H1 (cell line): ENCODE measurements around the gene IGFBP6. TPM values are rescaled to one million over a fixed set of nuclear protein-coding genes. Genes with fewer than 3 reads are reported as not detected.
A peak's percentile ranks its signal among the peaks of the same experiment; 100 is the strongest.

Experiments
- CTCF ChIA-PET: fragments of 300-600 bp; sonication (Branson Sonifier 250); formaldehyde crosslinking; loops from one replicate; lab custom pipeline; 2021; ENCODE audit not compliant: partially characterized antibody; lab: Charles Lee
- POLR2A ChIA-PET: fragments of 300-600 bp; sonication (Branson Sonifier 250); formaldehyde crosslinking; loops from one replicate; lab custom pipeline; 2021; ENCODE audit warnings: inconsistent platforms; ENCODE audit not compliant: partially characterized antibody; lab: Charles Lee
- DNase-seq, 2 experiments: peaks; one replicate each; pipeline versions ENCODE4 v3.0.0 to v3.0.0-alpha.2; 2010 to 2022; ENCODE audit warnings: low spot score in 2 of 2, low read depth in 1 of 2, mixed read lengths in 1 of 2
- FAIRE-seq: peaks from 2 replicates; lab custom pipeline; 2011; peaks lifted over from hg19 to GRCh38; lab: Jason Lieb, UNC
- H2AFZ ChIP-seq: 2 replicates; pipeline ENCODE4 v1.8.1; 2012; ENCODE audit warnings: low read length, inconsistent platforms
- H2AK5ac ChIP-seq: 2 replicates; pipeline ENCODE4 v1.6.1; 2013; ENCODE audit warnings: low read depth, low read length
- H2BK120ac ChIP-seq: replicated peaks from 2 replicates; pipeline ENCODE3; 2013; ENCODE audit warnings: low read depth, low read length, inconsistent platforms
- H2BK12ac ChIP-seq: 2 replicates; pipeline ENCODE4 v1.6.1; 2013; ENCODE audit warnings: low read depth, low read length
- H2BK15ac ChIP-seq: 2 replicates; pipeline ENCODE4 v1.6.1; 2013; ENCODE audit warnings: low read length
- H2BK20ac ChIP-seq: 2 replicates; pipeline ENCODE4 v1.6.1; 2013; ENCODE audit warnings: low read length
- H2BK5ac ChIP-seq: 2 replicates; pipeline ENCODE4 v1.6.1; 2013; ENCODE audit warnings: low read depth, low read length
- H3K14ac ChIP-seq: 2 replicates; pipeline ENCODE4 v1.6.1; 2013; ENCODE audit warnings: inconsistent platforms; ENCODE audit not compliant: insufficient read length
- H3K18ac ChIP-seq: 2 replicates; pipeline ENCODE4 v1.6.1; 2013; ENCODE audit warnings: low read length; ENCODE audit errors: extremely low read depth
- H3K23ac ChIP-seq: 2 replicates; pipeline ENCODE4 v1.6.1; 2013; ENCODE audit warnings: inconsistent platforms; ENCODE audit not compliant: insufficient read length
- H3K23me2 ChIP-seq: 2 replicates; pipeline ENCODE4 v1.6.1; 2013; ENCODE audit warnings: low read depth, low read length
- H3K27ac ChIP-seq: 2 replicates; pipeline ENCODE4 v1.6.1; 2011; ENCODE audit warnings: low read depth, low read length, inconsistent platforms
- H3K27me3 ChIP-seq, 4 experiments: replicated peaks in 1 of 4; 1 replicate in 1 of 4; 2 replicates in 3 of 4; pipeline versions ENCODE4 v1.6.1 to v1.8.1; 2011 to 2013; ENCODE audit warnings: low read length in 3 of 4, mild to moderate bottlenecking in 3 of 4, inconsistent platforms in 2 of 4, mixed read lengths in 2 of 4, moderate library complexity in 1 of 4; ENCODE audit not compliant: control insufficient read depth in 3 of 4, insufficient read depth in 3 of 4; ENCODE audit errors: extremely low read depth in 1 of 4
- H3K36me3 ChIP-seq, 4 experiments: 2 replicates each; pipeline versions ENCODE4 v1.6.1 to v1.8.1; 2011 to 2013; ENCODE audit warnings: mild to moderate bottlenecking in 4 of 4, low read length in 3 of 4, moderate library complexity in 2 of 4, control low read depth in 1 of 4, inconsistent platforms in 1 of 4; ENCODE audit not compliant: insufficient read depth in 4 of 4, control insufficient read depth in 2 of 4
- H3K4ac ChIP-seq: replicated peaks from 2 replicates; pipeline ENCODE3; 2013; ENCODE audit warnings: low read length, low read depth, mixed read lengths, inconsistent platforms; ENCODE audit not compliant: insufficient read length
- H3K4me1 ChIP-seq, 4 experiments: replicated peaks in 1 of 4; 1 replicate in 1 of 4; 2 replicates in 3 of 4; pipeline versions ENCODE4 v1.6.1 to v1.8.1; 2011 to 2013; ENCODE audit warnings: low read length in 3 of 4, inconsistent platforms in 2 of 4, mixed read lengths in 1 of 4; ENCODE audit not compliant: insufficient read depth in 4 of 4, control insufficient read depth in 3 of 4
- H3K4me2 ChIP-seq, 2 experiments: 2 replicates each; pipeline versions ENCODE4 v1.6.1 to v1.8.1; 2011 to 2013; ENCODE audit warnings: low read depth in 2 of 2, low read length in 2 of 2, control low read depth in 1 of 2, inconsistent platforms in 1 of 2, mild to moderate bottlenecking in 1 of 2; ENCODE audit not compliant: insufficient read depth in 1 of 2
- H3K4me3 ChIP-seq, 4 experiments: fragments of 200-600, 300-600 bp in 1 of 4; sonication (generic), shearing (Covaris generic), sonication (Bioruptor Twin) in 1 of 4; 2 replicates each; pipeline versions ENCODE4 v1.5.1 to v1.8.1; 2011 to 2016; ENCODE audit warnings: low read length in 4 of 4, low read depth in 3 of 4, control low read depth in 2 of 4, inconsistent platforms in 2 of 4, mild to moderate bottlenecking in 2 of 4, mixed read lengths in 1 of 4, moderate library complexity in 1 of 4; ENCODE audit not compliant: insufficient read depth in 2 of 4; ENCODE audit errors: extremely low read depth in 1 of 4
- H3K56ac ChIP-seq: replicated peaks from 2 replicates; pipeline ENCODE3; 2013; ENCODE audit warnings: low read depth, mild to moderate bottlenecking, mixed read lengths, low read length, inconsistent platforms; ENCODE audit not compliant: insufficient read length
- H3K79me1 ChIP-seq: 2 replicates; pipeline ENCODE4 v1.6.1; 2013; ENCODE audit warnings: low read depth, low read length, control low read depth
- H3K79me2 ChIP-seq, 2 experiments: 2 replicates each; pipeline versions ENCODE4 v1.6.1 to v1.8.1; 2012 to 2013; ENCODE audit warnings: low read length in 2 of 2, mild to moderate bottlenecking in 2 of 2, inconsistent platforms in 1 of 2; ENCODE audit not compliant: insufficient read depth in 2 of 2, control insufficient read depth in 1 of 2
- H3K9ac ChIP-seq, 4 experiments: replicated peaks in 1 of 4; 1 replicate in 1 of 4; 2 replicates in 3 of 4; pipeline versions ENCODE4 v1.6.1 to v1.8.1; 2011 to 2013; ENCODE audit warnings: low read depth in 3 of 4, low read length in 3 of 4, control low read depth in 2 of 4, mild to moderate bottlenecking in 2 of 4, moderate library complexity in 2 of 4, inconsistent platforms in 1 of 4; ENCODE audit errors: extremely low read depth in 1 of 4
- H3K9me3 ChIP-seq, 2 experiments: 2 replicates each; pipeline versions ENCODE4 v1.6.1 to v1.8.1; 2012 to 2013; ENCODE audit warnings: mild to moderate bottlenecking in 2 of 2, moderate library complexity in 2 of 2, control low read depth in 1 of 2, inconsistent platforms in 1 of 2, low read depth in 1 of 2, low read length in 1 of 2, mixed read lengths in 1 of 2; ENCODE audit not compliant: insufficient read depth in 2 of 2
- H4K20me1 ChIP-seq, 2 experiments: replicated peaks in 1 of 2; 2 replicates each; pipeline versions ENCODE3 to v1.8.1; 2011 to 2013; ENCODE audit warnings: inconsistent platforms in 2 of 2, low read length in 2 of 2, mild to moderate bottlenecking in 1 of 2; ENCODE audit not compliant: insufficient read depth in 2 of 2, control insufficient read depth in 1 of 2
- H4K5ac ChIP-seq: 2 replicates; pipeline ENCODE4 v1.6.1; 2013; ENCODE audit warnings: low read length, low read depth, mixed read lengths, inconsistent platforms; ENCODE audit not compliant: insufficient read length
- H4K8ac ChIP-seq: 2 replicates; pipeline ENCODE4 v1.8.0; 2013; ENCODE audit warnings: mild to moderate bottlenecking, moderate library complexity, low read length, inconsistent platforms; ENCODE audit not compliant: insufficient read depth; ENCODE audit errors: extremely low read depth
- H4K91ac ChIP-seq: replicated peaks from 2 replicates; pipeline ENCODE3; 2013; ENCODE audit warnings: low read length, mixed read lengths, inconsistent platforms; ENCODE audit not compliant: insufficient read length
- RBBP5 ChIP-seq: IDR thresholded peaks from 2 replicates; pipeline ENCODE4 v1.7.1; 2012; ENCODE audit warnings: low read depth, mild to moderate bottlenecking, inconsistent platforms, low read length, moderate library complexity, borderline replicate concordance
- TEAD4 ChIP-seq: IDR thresholded peaks from 2 replicates; pipeline ENCODE4 v1.6.1; 2012; ENCODE audit warnings: low read depth, low read length, inconsistent platforms, mixed read lengths
- WGBS, 2 experiments: shearing (Covaris generic) in 1 of 2; methylation state at CpG; one replicate each; pipeline versions ENCODE4 v1.1.6 to v1.1.7; 2013 to 2015; ENCODE audit warnings: low lambda C conversion rate in 2 of 2, mixed read lengths in 2 of 2, inconsistent platforms in 1 of 2, low coverage in 1 of 2, missing lambda C conversion rate in 1 of 2; ENCODE audit not compliant: insufficient replicate concordance in 2 of 2, insufficient coverage in 1 of 2, insufficient read length in 1 of 2; ENCODE audit errors: extremely low coverage in 1 of 2, missing lambda C conversion rate in 1 of 2; 5-methylcytosine and 5-hydroxymethylcytosine counted together
- polyA plus RNA-seq, 7 experiments: library from polyadenylated mRNA; depleted of rRNA in 3 of 7; stranded (reverse) in 5 of 7; unstranded in 2 of 7; fragments of >200 nt in 5 of 7; fragments of 200-250 nt in 2 of 7; gene quantifications; 1 replicate in 5 of 7; 2 replicates in 1 of 7; 4 replicates in 1 of 7; pipeline versions ENCODE4 v1.2.1 to v1.2.3, GENCODE V29; 2011 to 2013; ENCODE audit warnings: missing spikeins in 2 of 7, mixed read lengths in 2 of 7
- total RNA-seq: library from RNA; stranded (reverse); fragmentation: NEBNext Ultra II Directional; extraction: Animal tissue kit (Norgen Biotek cat#: 25700); gene quantifications from 2 replicates; pipeline ENCODE4 v1.2.1, GENCODE V29; 2021

The IGFBP6 gene
- total and polyA plus RNA-seq, 2 of the 8 experiments (the other 6 are each of a cell fraction or from before 2014, with no cell fraction given): 13.7 to 14.7 TPM

DNA sequence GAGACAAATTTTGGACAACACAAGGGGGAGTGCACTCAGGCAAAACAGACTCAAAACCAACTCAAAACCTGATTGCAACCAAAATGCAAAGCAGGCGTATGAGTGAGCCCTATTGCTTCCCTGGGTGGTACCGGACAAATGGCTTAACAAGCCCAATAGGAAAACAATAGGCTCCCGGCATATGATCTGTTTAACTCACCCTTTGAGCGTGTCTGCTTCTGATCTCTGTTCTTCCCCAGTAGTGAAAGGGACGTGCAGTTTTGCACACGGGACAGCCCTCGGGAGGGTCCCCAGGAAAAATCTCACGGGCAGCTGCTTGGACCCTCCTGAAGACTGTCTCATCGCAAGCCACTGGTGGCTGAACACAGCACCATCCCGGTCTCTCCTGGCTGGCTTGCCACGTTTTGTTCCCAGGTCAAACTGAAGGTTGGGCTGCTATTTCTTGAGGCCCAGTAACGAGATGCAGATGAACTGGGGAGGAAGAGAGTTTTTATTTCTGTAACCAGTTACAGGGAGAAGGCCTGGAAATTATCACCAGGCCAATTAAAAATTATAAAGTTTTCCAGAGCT, 15.8 kb downstream of the IGFBP6 start:
- H3K9me3 ChIP-seq: peaks cover 3 to 6% of the 10 kb centered on the region in 2 experiments; a peak in 3 of 4 replicates
- DNase-seq: no peak
- no peaks in the 10 kb centered on the region for H3K79me1 ChIP-seq
- H2BK12ac ChIP-seq: no peak overlapping the region
- H3K27ac ChIP-seq: no peak overlapping the region
- no peak overlapping the region for H2BK15ac ChIP-seq
- H4K20me1 ChIP-seq: no peaks in the 10 kb centered on the region
- no peak overlapping the region for H3K56ac ChIP-seq
- no peak overlapping the region for H2BK120ac ChIP-seq
- H3K4me3 ChIP-seq: no peak overlapping the region
- H3K27me3 ChIP-seq: no peaks in the 10 kb centered on the region
- H3K23me2 ChIP-seq: no peaks in the 10 kb centered on the region
- no peak for FAIRE-seq
- H3K23ac ChIP-seq: no peak overlapping the region
- ChIA-PET CTCF (interaction anchor here (0.5 to 4.8 kb wide), 6 partner anchors 14 to 57 kb away, joined by 3 to 20 read pairs (median 4); partner anchors contain the start of gene IGFBP6), POLR2A (no interaction called here)
- WGBS, 2 experiments: 88% methylated on average over 12 of the region's 12 CpGs; no CpG with 5 or more reads in 1 of the 2 experiments
- no peak overlapping the region for H2BK20ac ChIP-seq
- no peaks in the 10 kb centered on the region for H3K36me3 ChIP-seq
- H2BK5ac ChIP-seq: no peak overlapping the region
- H3K18ac ChIP-seq: no peak overlapping the region
- TF ChIP-seq RBBP5 (no peak), TEAD4 (no peak)
- H2AK5ac ChIP-seq: no peak overlapping the region
- no peak overlapping the region for H3K4me2 ChIP-seq
- no peak overlapping the region for H4K91ac ChIP-seq
- H3K4ac ChIP-seq: no peak overlapping the region
- H3K4me1 ChIP-seq: peaks cover 0 to 3% (median 2%) of the 10 kb centered on the region in 4 experiments; a peak in 3 of 7 replicates
- H4K8ac ChIP-seq: no peak overlapping the region; the same call in 1 of the 2 replicates
- H3K79me2 ChIP-seq: no peaks in the 10 kb centered on the region
- no peak overlapping the region for H3K9ac ChIP-seq
- H2AFZ ChIP-seq: peak overlapping the region; percentile 66; the same call in 1 of the 2 replicates
- H4K5ac ChIP-seq: no peak overlapping the region
- no peak overlapping the region for H3K14ac ChIP-seq
